ENCODE data around the gene ZCCHC3. TPM values are rescaled to one million over a fixed set of nuclear protein-coding genes. Genes with fewer than 3 reads are reported as not detected.
"Not testable (repeated sequence)": the region's sequence is repeated elsewhere in the genome, so short reads cannot be mapped to it uniquely, and the experiment has no call there.

ZCCHC3 gene, protein sequence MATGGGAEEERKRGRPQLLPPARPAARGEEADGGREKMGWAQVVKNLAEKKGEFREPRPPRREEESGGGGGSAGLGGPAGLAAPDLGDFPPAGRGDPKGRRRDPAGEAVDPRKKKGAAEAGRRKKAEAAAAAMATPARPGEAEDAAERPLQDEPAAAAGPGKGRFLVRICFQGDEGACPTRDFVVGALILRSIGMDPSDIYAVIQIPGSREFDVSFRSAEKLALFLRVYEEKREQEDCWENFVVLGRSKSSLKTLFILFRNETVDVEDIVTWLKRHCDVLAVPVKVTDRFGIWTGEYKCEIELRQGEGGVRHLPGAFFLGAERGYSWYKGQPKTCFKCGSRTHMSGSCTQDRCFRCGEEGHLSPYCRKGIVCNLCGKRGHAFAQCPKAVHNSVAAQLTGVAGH
- total RNA-seq: 10 to 100 TPM; 11.0 to 12.2 TPM
- long read RNA-seq, partial matches to known transcripts: 0 of 2 reads
- long read RNA-seq, other reads (novel, unspliced or antisense): 0 of 2 reads

DNA sequence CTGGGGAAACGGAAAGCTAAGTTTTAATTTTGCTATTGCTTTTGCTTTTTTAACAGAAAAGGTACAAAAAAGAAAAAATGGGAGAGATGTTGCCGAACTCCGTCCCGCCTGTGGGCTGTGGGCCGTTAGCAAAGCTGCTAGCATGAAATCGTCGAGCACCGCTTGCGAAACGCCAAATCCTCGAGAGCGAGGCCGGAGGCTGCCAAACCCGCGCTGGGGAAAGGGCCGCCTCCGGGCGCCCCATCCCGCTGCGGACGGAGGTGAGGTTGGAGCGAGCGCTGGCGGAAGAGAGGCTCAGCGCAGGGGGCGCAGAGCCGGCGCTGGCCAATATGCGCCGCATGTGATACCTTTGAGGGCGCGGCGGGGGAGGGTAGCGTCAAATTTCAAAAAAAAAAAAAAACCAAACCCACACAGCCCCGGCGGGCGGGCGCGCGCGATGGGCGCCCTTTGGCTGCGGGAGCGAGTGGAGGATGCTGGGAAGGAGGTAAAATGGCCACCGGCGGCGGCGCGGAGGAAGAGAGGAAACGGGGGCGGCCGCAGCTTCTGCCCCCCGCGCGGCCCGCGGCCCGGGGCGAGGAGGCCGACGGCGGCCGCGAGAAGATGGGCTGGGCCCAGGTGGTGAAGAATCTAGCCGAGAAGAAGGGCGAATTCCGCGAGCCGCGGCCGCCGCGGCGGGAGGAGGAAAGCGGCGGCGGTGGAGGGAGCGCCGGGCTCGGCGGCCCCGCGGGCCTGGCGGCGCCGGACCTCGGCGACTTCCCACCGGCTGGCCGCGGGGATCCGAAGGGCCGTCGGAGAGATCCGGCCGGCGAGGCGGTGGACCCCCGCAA lies at the start of gene ZCCHC3:
Gene ZCCHC3 (plus strand): TSS at position 473 of the 827 bp plus-strand sequence. CDS start 17 bp downstream, at position 490.
- intact Hi-C loops (cut with DNase I): no loop called here
- ATAC-seq (peak; percentile 95), DNase-seq (peak; percentile 91)

DNA sequence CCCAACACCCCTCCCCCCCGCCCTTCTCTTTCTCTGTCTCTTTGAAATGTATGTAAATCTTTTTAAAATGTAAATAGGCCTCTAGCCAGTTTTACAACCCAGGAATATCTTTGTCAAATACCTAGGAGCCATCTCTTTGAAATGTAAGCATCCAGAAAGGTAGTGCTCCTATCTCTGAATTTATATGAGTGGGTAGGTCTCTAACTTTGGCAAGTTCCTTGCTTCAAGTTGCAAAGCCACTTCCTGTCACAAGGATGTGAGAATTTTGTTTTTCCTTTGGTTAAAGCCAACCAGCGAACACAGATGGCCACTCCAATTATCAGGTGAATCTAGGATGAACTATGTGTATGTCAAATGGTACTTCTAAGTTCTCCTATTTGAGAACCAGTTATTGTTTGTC lies 46.0 kb upstream of the ZCCHC3 start:
- no peak for DNase-seq
- intact Hi-C loops (cut with DNase I): no loop called here
- ATAC-seq: no peak

DNA sequence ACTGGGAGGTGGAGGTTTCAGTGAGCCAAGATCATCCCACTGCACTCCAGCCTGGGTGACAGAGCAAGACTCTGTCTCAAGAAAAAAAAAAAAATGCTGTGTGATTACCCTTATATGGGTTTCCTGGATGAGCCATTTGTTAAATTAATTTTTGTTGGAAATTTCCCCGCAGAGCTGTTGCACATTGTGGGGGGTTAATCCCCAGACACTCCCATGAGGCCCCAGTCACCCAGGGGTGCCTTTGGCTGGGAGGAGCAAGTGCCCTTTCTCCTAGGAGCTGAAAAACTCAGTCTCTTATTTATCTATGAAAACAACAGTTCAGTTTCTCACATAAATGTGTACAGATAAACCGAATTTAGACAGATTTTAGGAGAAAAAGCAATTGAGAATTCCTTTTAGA lies 44.6 kb upstream of the ZCCHC3 start:
- DNase-seq (no peak), ATAC-seq (no peak)
- intact Hi-C loops (cut with DNase I): no loop called here

DNA sequence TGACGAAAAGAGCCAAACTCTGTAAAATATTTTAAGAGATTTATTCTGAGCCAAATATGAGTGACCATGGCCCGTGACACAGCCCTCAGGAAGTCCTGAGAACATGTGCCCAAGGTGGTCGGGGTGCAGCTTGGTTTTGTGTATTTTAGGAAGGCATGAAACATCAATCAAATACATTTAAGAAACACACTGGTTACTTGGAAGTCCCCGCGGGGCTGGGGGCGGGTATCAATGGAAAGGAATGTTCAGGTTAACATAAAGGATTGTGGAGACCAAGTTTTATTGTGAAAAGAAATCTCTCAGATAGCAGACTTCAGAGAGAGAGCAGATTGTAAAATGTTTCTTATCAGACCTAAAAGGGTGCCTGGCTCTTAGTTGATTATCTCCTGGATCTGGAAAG lies 43.9 kb upstream of the ZCCHC3 start:
- ATAC-seq; intact Hi-C loops (cut with DNase I): not testable (repeated sequence)

DNA sequence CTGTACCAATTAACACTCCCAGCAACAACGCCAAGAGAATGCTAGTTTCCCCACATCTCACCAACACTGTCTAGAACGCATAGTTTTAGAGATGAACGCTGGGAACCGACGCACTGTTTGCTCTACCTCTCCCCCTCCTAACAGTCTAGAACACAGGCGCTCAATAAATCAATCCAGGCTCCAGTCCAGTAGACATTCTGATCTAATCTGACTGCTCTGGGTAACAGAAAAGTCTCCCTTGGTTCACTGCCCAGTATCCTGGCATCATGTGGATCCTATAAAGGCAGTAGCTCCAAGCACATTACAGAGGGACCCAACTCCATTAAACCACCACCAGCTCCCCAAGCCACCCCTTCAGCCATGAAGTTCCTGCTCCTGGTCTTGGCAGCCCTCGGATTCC lies 40.0 kb upstream of the ZCCHC3 start, which contains the start of gene DEFB132:
Gene DEFB132 (plus strand): TSS at position 306 of the 400 bp plus-strand sequence. CDS start 55 bp downstream, at position 361.
- intact Hi-C loops (cut with DNase I): no loop called here
- ATAC-seq (no peak), DNase-seq (no peak)

More for the DNA sequence above, 43.9 kb upstream of the ZCCHC3 start:
- not testable (repeated sequence) for DNase-seq

DNA sequence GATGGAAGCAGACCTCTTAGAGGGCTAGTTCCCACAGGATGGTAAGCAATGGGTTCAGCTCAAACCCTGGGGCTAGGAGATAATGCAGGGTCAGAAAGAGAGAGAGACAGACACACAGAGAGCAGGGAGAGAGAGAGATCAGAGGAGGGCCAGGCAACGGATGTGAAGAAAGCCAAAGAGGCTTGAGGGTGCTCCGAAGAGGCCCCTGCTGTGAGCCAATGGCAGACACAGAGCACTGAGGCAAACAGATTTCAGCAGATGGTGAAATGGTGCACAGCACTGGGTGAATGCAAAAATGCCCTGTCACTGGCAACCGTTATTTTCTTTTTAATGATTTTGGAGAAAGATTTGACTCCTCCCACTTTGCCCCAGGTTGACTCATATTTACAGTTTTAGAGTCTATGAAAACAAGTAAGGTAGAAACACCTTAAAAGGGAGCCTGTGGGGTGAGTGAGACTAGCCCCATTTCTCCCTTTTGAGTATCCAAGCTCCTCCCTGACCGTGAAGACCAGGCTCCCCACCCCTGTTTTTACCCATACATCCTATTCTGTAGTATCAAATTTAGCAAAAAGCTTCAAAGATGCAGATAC lies 39.0 kb upstream of the ZCCHC3 start:
- peak in 1 of 2 donors; percentile 70 for ATAC-seq
- intact Hi-C loops (cut with DNase I): no loop called here
- DNase-seq: no peak

DNA sequence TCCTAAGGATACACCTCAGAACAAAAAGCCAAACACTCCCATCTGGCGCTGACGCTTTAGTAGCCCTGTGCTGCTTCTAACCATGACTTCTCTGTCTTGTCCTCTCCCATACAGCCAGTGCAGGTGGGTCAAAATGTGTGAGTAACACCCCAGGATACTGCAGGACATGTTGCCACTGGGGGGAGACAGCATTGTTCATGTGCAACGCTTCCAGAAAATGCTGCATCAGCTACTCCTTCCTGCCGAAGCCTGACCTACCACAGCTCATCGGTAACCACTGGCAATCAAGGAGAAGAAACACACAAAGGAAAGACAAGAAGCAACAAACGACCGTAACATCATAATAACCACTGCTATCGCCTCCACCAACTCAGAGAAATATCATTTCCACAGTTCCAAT lies 38.4 kb upstream of the ZCCHC3 start:
- DNase-seq (no peak), ATAC-seq (peak in 1 of 2 donors; percentile 30)
- intact Hi-C loops (cut with DNase I): no loop called here

DNA sequence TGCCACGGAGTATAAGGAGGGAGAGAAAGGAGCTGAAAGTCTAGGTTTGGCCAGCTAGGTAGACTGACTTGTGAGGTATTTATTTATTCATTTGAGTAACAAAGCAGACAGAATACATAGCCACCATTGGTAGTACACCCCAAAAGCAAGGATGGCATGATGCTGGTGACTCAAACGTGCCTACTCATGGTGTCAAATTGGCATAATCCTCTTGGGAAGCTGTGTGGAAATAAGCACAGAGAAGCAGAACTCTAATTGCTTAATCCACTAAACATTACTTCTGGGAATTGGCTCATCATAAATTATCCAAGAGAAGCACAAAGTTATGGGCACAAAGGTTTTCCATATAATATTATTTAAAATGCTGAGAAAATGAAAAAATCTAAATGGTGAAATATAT lies 37.4 kb upstream of the ZCCHC3 start:
- no peak for DNase-seq
- intact Hi-C loops (cut with DNase I): no loop called here
- no peak for ATAC-seq

DNA sequence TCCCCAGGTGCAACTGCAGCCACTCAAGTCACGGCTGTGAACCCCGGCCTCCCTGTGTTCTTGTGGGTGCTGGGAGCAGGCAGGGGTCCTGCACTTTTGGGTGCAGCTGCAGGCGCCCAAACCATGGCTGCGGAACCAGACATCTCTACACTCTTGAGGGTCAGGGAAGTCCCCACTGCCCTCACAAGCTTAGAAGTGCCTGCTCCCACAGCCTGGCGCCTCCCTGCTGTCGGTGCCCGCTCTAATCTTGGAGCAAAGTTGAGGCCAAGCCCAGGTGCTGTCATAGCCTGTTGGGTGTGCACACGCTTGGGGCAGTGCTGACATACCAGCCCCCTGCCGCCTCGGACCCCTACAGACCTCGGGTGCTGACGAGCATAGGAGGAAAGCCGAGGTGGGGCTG lies 33.7 kb upstream of the ZCCHC3 start:
- no peak for ATAC-seq

DNA sequence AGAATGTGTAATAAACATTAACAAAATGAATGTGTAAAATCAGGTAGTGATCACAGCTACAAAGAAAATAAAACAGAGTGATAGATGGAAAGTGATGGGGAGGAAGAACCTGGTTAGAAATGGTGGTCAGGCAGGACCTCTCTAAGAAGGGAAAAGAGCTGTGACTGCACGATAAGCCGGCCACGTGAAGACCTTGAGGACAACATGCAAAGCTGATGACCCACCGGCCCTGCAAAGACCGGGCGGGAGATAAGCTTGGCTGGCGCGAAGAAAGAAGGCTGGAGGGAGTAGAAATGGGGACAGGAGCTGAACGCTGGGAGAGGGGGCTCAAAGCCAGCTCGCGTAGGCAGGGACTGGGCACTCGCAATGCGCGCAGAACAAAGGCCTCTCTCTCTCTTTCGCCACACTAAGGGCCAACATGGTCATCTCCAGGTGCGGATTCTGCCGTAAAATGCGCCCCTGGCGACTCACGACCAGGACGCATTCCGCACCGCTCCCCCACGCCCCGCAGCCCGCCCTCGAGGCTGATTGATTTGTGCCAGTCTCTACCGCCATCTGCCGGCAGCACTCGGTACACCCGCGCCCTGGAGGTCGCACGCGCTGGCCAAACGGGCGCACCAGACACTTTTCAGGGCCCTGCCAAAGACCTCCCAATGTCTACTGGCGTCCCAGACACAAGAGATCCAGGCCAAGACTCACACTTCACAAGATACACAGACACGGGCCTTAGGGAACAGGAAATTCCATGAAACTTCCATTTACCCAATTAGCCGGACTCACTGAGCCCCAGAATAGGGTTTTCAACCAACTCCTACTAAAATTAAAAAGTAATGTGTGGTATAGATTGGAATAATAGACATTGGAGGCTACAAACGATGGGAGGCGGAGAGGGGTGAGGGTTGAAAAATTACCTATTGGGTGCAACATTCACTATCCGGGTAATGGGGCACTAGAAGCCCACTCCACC lies 30.5 kb upstream of the ZCCHC3 start:
- intact Hi-C loops (cut with DNase I): no loop called here
- ATAC-seq (peak; percentile 92 to 94), DNase-seq (peak; percentile 89)

More for the DNA sequence above, 33.7 kb upstream of the ZCCHC3 start:
- intact Hi-C loops (cut with DNase I): no loop called here
- DNase-seq: no peak

DNA sequence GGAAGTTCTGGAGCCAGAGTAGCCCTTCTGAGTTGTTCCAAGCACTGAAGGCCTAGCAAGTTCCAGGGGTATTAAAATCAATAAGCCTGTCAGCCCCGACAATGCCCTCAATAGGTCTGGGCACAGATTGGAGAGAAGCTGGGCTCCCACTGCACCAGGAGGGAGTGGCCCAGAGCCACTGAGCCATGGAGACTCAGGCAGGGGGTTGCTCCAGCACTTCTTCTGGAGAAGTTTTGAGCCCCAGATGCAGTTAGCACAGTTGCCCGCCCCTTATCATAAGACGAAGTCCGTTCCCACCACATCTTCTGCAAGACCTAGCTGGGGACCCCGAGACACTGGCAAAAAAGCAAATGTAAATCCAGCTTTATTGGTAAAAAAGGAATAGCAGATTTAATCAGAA lies 26.9 kb upstream of the ZCCHC3 start:
- ATAC-seq (no peak), DNase-seq (no peak)
- intact Hi-C loops (cut with DNase I): no loop called here

DNA sequence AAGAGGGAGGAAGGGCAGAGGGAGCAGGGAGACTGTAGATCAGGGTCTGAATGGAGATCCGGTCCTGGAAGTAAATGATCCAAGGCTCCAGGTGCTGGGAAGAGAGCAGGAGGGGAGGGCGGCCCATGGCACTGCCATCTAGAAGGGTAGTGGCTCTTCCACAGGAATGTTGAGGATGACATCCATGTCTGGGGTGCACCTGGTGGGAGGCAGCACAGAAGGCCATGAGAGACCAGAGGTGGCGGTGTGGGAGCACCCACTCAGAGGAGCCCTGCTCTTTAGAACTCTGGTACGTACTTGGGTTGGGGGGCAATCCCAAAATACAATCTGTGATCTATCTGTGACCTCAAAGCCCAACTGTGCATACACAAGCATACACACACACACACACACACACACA lies 26.3 kb upstream of the ZCCHC3 start:
- ATAC-seq: no peak
- intact Hi-C loops (cut with DNase I): no loop called here
- DNase-seq: no peak

DNA sequence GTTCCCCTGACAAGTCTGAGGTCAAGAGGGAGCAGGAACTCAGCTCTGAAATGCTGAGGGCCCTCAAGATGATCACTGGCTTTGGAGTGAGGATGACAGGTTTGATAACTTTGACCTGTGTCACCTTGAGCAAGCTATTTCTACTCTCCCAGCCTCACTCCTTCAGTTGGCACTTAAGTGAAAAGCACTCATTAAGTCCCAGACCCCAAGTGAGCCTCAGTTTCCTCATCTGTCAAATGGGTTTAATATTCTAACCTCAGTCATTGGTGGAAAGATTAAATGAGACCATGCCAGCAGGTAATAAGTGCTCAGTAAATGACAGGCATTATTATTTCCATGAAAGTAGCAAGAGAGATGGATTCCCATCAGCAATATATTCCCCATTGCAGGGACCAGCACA lies 25.8 kb upstream of the ZCCHC3 start:
- intact Hi-C loops (cut with DNase I): no loop called here
- ATAC-seq: no peak
- DNase-seq: no peak

DNA sequence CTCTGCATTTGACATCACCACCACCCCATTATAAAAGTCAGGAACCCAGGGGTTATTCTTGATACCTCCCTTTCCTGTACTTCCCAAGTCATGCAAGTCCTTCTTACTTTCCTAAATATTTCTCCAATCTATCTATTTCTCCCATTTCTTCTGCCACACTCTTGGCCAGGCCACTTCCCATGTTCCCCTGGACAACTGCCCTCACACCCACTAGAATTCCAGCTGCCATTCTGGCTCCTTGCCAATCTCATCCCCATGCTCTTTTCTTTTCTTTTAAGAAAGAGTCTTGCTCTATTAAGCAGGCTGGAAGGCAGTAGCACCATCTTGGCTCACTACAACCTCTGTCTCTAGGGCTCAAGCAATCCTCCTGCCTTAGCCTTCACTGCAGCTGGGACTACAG lies 24.7 kb upstream of the ZCCHC3 start:
- ATAC-seq (no peak), DNase-seq (no peak)
- intact Hi-C loops (cut with DNase I): no loop called here

DNA sequence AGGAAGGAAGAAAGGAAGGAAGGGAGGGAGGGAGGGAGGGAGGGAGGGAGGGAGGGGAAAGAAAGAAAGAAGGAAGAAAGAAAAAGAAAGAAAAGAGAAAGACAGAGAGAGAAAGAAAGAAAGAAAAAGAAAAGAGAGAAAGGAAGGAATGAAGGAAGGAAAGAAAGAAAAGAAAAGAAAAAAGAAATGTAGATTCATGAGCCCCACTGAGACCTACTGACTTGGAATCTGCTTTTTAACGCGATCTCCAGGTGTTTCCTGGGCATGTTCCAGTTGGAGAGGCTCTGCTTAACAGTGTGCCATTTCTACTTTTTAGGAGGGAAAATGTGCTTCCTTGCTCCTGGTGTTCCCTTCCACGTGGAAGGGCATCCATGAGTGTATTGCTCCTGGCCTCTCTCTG lies 23.5 kb upstream of the ZCCHC3 start:
- intact Hi-C loops (cut with DNase I): no loop called here
- DNase-seq: no peak
- ATAC-seq: no peak

DNA sequence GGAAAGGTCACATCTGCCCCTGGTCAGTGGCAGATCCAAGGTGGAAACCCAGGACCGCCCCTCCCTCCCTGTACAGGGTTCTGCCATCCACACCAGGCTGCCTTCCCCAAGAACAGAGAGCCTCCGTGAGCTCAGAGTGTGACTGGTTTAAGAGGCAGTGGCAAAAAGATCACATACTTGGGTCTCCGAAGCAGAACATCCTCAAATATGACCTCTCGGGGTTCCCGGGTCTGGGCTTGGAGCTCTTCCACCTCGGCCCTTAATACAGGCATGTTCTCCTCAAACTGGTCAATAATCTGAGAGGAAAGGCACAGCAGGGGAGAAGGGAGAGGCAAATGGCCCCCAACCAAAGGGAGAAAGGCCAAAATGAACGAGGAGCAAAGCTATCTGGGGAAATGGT lies 21.6 kb upstream of the ZCCHC3 start:
- intact Hi-C loops (cut with DNase I): no loop called here
- ATAC-seq: no peak
- no peak for DNase-seq

DNA sequence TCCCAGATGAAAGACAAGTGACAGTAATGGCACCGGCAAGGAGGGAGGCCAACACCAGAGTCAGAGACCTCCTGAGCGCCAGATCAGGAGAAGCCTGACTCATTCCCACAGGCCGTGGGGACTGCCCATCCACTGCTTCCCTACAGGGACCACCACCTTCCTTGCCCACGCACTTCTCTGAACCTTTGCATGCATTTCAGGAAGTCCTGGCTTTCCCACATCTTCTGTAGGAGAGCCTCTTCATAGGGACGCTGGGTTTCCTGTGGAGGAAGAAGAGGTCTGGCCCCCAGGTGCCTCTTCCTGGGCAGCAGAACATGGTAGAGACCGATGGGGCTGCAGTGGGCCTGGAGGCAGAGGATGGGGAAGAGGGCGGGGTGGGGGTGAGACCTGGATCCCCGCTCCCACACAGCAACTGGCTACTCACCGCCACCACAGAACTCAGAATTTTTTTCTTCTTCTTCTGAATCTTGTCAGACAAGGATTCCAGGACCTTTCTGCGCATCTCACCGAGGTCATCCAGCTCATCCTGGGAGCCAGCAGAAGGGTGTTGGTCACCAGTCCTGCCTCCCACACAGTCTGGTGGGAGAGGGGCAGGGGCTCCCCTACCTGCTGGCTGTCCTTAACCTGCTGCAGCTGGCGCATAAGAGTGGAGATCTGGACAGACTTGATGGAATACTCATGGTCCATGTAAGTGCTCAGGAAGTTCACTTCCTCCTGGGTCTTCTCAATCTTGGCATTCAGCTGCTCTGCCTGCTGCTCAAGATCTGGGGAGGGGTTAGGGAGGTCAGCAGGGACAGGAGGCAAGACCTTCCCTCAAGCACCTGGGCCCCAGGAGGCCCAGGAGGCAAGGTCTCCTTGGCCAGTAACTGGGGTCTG lies 20.5 kb upstream of the ZCCHC3 start:
- ATAC-seq (no peak), DNase-seq (no peak)
- intact Hi-C loops (cut with DNase I): no loop called here

DNA sequence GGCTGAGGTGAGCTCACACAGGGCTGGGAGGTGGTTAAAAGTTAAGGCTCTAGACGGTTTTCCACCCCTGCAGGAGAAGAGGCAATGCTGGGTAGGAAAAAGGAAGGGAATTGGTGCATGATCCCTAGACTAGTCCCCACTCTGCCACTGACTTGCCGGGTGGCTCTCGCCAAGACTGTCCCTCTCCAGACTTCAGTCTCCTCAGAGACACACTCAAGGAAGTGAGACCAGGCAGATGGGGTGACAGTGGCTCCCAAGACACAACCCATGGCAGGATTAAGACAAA lies 19.9 kb upstream of the ZCCHC3 start:
- ATAC-seq (no peak), DNase-seq (no peak)
- intact Hi-C loops (cut with DNase I): no loop called here
